K562 (cell line): ENCODE results near the gene PITHD1. TPM values are rescaled to one million over a fixed set of nuclear protein-coding genes. Genes with fewer than 3 reads are reported as not detected.

Experiments used
- BRF2 ChIP-seq: IDR thresholded peaks from 3 replicates; pipeline ENCODE4 v1.6.1; 2011; ENCODE audit warnings: borderline replicate concordance, mild to moderate bottlenecking; ENCODE audit not compliant: insufficient read length, insufficient read depth
- GTF2A2 ChIP-seq: IDR thresholded peaks from 2 replicates; pipeline ENCODE4 v1.6.1; 2016; ENCODE audit warnings: mild to moderate bottlenecking, missing genetic modification characterization, missing compliant biosample characterization
- ID3 ChIP-seq, 2 experiments: fragments of 250-450 bp in 1 of 2; fragments of 450-650 bp in 1 of 2; sonication (Bioruptor Pico) in 1 of 2; IDR thresholded peaks; 2 replicates each; pipeline versions ENCODE4 v1.6.1 to v1.8.0; 2016 to 2021; ENCODE audit warnings: mild to moderate bottlenecking in 2 of 2, moderate library complexity in 2 of 2, missing compliant biosample characterization in 1 of 2, missing genetic modification characterization in 1 of 2
- MCM5 ChIP-seq: fragments of 450-650 bp; IDR thresholded peaks from 2 replicates; pipeline ENCODE4 v1.6.1; 2016; ENCODE audit warnings: low read depth
- MED1 ChIP-seq: sonication (generic); formaldehyde crosslinking; IDR thresholded peaks from 2 replicates; pipeline ENCODE4 v1.8.1; 2023; ENCODE audit warnings: missing genetic modification reagents, borderline replicate concordance
- MEF2D ChIP-seq: conservative IDR thresholded peaks from 2 replicates; pipeline ENCODE4 v1.6.1; 2016; ENCODE audit warnings: low read depth, missing genetic modification characterization, missing compliant biosample characterization
- MLLT1 ChIP-seq, 2 experiments: fragments of 450-650 bp; IDR thresholded peaks; 2 replicates each; pipeline ENCODE4 v1.6.1; 2016
- MTA1 ChIP-seq: fragments of 450-650 bp; IDR thresholded peaks from 2 replicates; pipeline ENCODE4 v1.6.1; 2017; ENCODE audit warnings: borderline replicate concordance
- NUFIP1 ChIP-seq: fragments of 450-650 bp; IDR thresholded peaks from 2 replicates; pipeline ENCODE4 v1.6.1; 2018; ENCODE audit not compliant: partially characterized antibody
- PPARD ChIP-seq: fragments of 250-450 bp; sonication (Bioruptor Pico); IDR thresholded peaks from 2 replicates; pipeline ENCODE4 v1.8.0; 2022; ENCODE audit warnings: inconsistent platforms, mild to moderate bottlenecking, moderate library complexity
- PREB ChIP-seq: sonication (generic); formaldehyde crosslinking; IDR thresholded peaks from 2 replicates; pipeline ENCODE4 v1.8.1; 2023; ENCODE audit warnings: mild to moderate bottlenecking, missing genetic modification reagents
- RB1 ChIP-seq: fragments of 450-650 bp; IDR thresholded peaks from 2 replicates; pipeline ENCODE4 v1.6.1; 2017; ENCODE audit warnings: low read depth, mild to moderate bottlenecking
- RNF2 ChIP-seq: sonication (generic); IDR thresholded peaks from 2 replicates; pipeline ENCODE4 v1.6.1; 2016
- SIN3B ChIP-seq: fragments of 450-650 bp; IDR thresholded peaks from 2 replicates; pipeline ENCODE4 v1.6.1; 2017; ENCODE audit warnings: low read depth, mild to moderate bottlenecking, moderate library complexity
- ZNF23 ChIP-seq: fragments of 250-450 bp; sonication (Bioruptor Pico); IDR thresholded peaks from 2 replicates; pipeline ENCODE4 v1.4.0; 2020; ENCODE audit warnings: mild to moderate bottlenecking
- ZNF41 ChIP-seq: fragments of 250-450 bp; sonication (Bioruptor Pico); conservative IDR thresholded peaks from 2 replicates; pipeline ENCODE4 v1.4.0; 2020; ENCODE audit warnings: mild to moderate bottlenecking
- ZNF57 ChIP-seq: fragments of 450-650 bp; formaldehyde crosslinking; IDR thresholded peaks from 2 replicates; pipeline ENCODE4 v1.4.0; 2020; ENCODE audit warnings: mild to moderate bottlenecking, moderate library complexity
- ZNF583 ChIP-seq: fragments of 250-450 bp; sonication (Bioruptor Pico); IDR thresholded peaks from 2 replicates; pipeline ENCODE4 v1.4.0; 2020
- polyA plus RNA-seq, 8 experiments: library from polyadenylated mRNA; depleted of rRNA in 4 of 8; stranded (reverse) in 5 of 8; unstranded in 3 of 8; fragments of >200 nt; fragmentation: Nextera tagmentation in 2 of 8; fragmentation: Illumina TruSeq in 1 of 8; extraction: Ambion mirVana in 2 of 8; extraction: Trizol in 1 of 8; gene quantifications; 2 replicates each; pipeline versions ENCODE4 v1.2.1 to v1.2.3, GENCODE V29; 2011 to 2014; ENCODE audit warnings: inconsistent platforms in 1 of 8, missing spikeins in 1 of 8
- total RNA-seq, 7 experiments: library from RNA; depleted of rRNA in 6 of 7; stranded (reverse); fragments of >200 nt in 6 of 7; fragmentation: Illumina TruSeq in 2 of 7; extraction: Trizol in 2 of 7; gene quantifications; 2 replicates each; pipeline versions ENCODE4 v1.2.1 to v1.2.3, GENCODE V29; 2011 to 2021; ENCODE audit warnings: low replicate concordance in 1 of 7
- TF ChIP-seq, protein P1 (sequence below): fragments of 250-450 bp; sonication (Bioruptor Pico); IDR thresholded peaks from 2 replicates; pipeline ENCODE4 v1.5.0; 2021; ENCODE audit warnings: mild to moderate bottlenecking, borderline replicate concordance
- TF ChIP-seq, protein P2 (sequence below): fragments of 250-450 bp; sonication (Bioruptor Pico); IDR thresholded peaks from 2 replicates; pipeline ENCODE4 v1.8.0; 2022; ENCODE audit warnings: inconsistent platforms, mild to moderate bottlenecking, moderate library complexity, borderline replicate concordance

PITHD1 gene
- total and polyA plus RNA-seq, 9 of the 15 experiments (the other 6 are each of a cell fraction or from before 2014, with no cell fraction given) = 46.5 to 175 (median 149) TPM

- TF ChIP-seq ZNF57 = no peak
- no peak for TF ChIP-seq MCM5
- peak; percentile 96 for TF ChIP-seq MTA1
- TF ChIP-seq, protein P1, sequence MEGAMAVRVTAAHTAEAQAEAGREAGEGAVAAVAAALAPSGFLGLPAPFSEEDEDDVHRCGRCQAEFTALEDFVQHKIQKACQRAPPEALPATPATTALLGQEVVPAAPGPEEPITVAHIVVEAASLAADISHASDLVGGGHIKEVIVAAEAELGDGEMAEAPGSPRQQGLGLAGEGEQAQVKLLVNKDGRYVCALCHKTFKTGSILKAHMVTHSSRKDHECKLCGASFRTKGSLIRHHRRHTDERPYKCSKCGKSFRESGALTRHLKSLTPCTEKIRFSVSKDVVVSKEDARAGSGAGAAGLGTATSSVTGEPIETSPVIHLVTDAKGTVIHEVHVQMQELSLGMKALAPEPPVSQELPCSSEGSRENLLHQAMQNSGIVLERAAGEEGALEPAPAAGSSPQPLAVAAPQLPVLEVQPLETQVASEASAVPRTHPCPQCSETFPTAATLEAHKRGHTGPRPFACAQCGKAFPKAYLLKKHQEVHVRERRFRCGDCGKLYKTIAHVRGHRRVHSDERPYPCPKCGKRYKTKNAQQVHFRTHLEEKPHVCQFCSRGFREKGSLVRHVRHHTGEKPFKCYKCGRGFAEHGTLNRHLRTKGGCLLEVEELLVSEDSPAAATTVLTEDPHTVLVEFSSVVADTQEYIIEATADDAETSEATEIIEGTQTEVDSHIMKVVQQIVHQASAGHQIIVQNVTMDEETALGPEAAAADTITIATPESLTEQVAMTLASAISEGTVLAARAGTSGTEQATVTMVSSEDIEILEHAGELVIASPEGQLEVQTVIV (CRISPR knock-in tag) = peak; percentile 86; the same call in 1 of the 2 replicates
- TF ChIP-seq MLLT1 (IDR thresholded peaks at IDR 0.05) = peak in 1 of 2 experiments; percentile 77; a peak in 3 of 4 replicates
- no peak; the same call in 1 of the 2 replicates for TF ChIP-seq MEF2D (tag)
- peak; percentile 57 for TF ChIP-seq NUFIP1
- no peak for TF ChIP-seq PPARD (CRISPR knock-in tag)
- no peak for TF ChIP-seq PREB
- TF ChIP-seq BRF2 = no peak
- no peak for TF ChIP-seq ZNF583 (CRISPR knock-in tag)
- TF ChIP-seq GTF2A2 (tag) = no peak
- TF ChIP-seq RB1 = peak; percentile 91
- peak; percentile 94 for TF ChIP-seq RNF2
- no peak for TF ChIP-seq ZNF23 (CRISPR knock-in tag)
- no peak for TF ChIP-seq ZNF41 (CRISPR knock-in tag)
- peak; percentile 91 for TF ChIP-seq SIN3B
- TF ChIP-seq, protein P2, sequence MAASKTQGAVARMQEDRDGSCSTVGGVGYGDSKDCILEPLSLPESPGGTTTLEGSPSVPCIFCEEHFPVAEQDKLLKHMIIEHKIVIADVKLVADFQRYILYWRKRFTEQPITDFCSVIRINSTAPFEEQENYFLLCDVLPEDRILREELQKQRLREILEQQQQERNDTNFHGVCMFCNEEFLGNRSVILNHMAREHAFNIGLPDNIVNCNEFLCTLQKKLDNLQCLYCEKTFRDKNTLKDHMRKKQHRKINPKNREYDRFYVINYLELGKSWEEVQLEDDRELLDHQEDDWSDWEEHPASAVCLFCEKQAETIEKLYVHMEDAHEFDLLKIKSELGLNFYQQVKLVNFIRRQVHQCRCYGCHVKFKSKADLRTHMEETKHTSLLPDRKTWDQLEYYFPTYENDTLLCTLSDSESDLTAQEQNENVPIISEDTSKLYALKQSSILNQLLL (CRISPR knock-in tag) = no peak
- no peak for TF ChIP-seq MED1 (CRISPR knock-in tag)
- TF ChIP-seq ID3 (CRISPR knock-in tag; IDR thresholded peaks at IDR 0.05) = no peak
- peak; percentile 79; the same call in 1 of the 2 replicates for TF ChIP-seq ID3 (tag; IDR thresholded peaks at IDR 0.05)
Observed at GRCh38 chr1:23777979-23778814, at the start of gene PITHD1 (continued).
